GM18511 (cell line): ENCODE results near the gene IDI1.

ENCODE experiments used
- ATAC-seq: cut with Tn5 transposase; IDR thresholded peaks from one replicate; pipeline ENCODE4 v1.9.1; 2021; ENCODE audit warnings: mild to moderate bottlenecking, moderate library complexity; ENCODE audit not compliant: unreplicated experiment

The IDI1 gene

GRCh38 chr10:996031-996430, 52.9 kb downstream of the IDI1 start:
- ATAC-seq = no peak

GRCh38 chr10:995559-995926, 53.4 kb downstream of the IDI1 start:
- no peak for ATAC-seq

DNA sequence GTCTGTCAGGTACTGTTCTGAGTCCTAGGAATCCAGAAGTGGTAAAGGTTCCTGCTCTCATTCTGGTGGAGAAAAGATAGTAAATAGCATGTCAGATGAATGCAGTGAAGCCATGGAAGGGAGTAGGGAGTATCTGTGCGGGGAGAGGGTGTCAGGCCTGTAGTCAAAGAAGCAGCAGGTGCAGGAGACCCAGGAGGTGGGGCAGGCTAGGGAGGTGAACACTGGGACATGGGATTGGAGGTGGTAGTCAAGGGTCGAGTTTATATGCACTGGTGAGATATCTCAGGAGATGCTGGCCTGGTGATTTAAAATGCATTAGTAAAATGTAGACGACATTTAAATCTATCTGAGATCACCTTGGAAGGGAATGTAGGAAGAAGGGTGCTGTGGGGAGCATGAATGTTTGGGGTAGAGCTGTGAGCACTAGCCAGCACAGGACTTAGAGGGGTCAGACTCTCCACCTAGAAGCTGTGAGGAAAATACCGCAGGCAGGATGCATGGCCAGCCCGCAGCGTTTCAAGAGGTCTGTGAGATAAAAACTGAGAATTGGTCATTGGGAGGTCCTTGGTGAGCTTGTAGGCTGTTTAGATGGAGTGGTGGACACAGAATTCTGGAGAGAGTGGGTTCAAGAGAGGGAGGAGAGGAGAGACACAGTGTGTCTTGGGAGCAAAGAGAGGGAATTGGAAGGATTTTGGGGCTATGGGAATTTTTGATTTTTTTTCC, 53.9 kb downstream of the IDI1 start:
- no peak for ATAC-seq

GRCh38 chr10:992871-993270, 56.0 kb downstream of the IDI1 start:
- no peak for ATAC-seq

- no peak for ATAC-seq
These were observed 56.5 kb downstream of the IDI1 start for GRCh38 chr10:992467-992866.

GRCh38 chr10:990808-991207, 58.1 kb downstream of the IDI1 start:
- ATAC-seq = no peak
